ENCODE data around the gene PRMT2.
"Not testable (repeated sequence)": the region's sequence is repeated elsewhere in the genome, so short reads cannot be mapped to it uniquely, and the experiment has no call there.

Gene PRMT2

GRCh38 chr21:46676542-46676941, 41.1 kb downstream of the PRMT2 start:
- not testable (repeated sequence) for H3K27me3 ChIP-seq (ENCODE audit: insufficient read depth, low read length); H3K27ac ChIP-seq (ENCODE audit: low read length); H3K4me1 ChIP-seq (ENCODE audit: insufficient read depth, low read length); H3K36me3 ChIP-seq (ENCODE audit: insufficient read depth, low read depth, low read length); H3K4me3 ChIP-seq (ENCODE audit: low read length); H3K9ac ChIP-seq (ENCODE audit: low read depth, low read length); H3K9me3 ChIP-seq (ENCODE audit: insufficient read depth, low read depth, low read length)

- H3K9me3 ChIP-seq (ENCODE audit: insufficient read depth, low read depth, low read length); H3K27me3 ChIP-seq (ENCODE audit: insufficient read depth, low read length); H3K27ac ChIP-seq (ENCODE audit: low read length); H3K4me3 ChIP-seq (ENCODE audit: low read length); H3K36me3 ChIP-seq (ENCODE audit: insufficient read depth, low read depth, low read length); H3K9ac ChIP-seq (ENCODE audit: low read depth, low read length); H3K4me1 ChIP-seq (ENCODE audit: insufficient read depth, low read length): not testable (repeated sequence)
Observed at GRCh38 chr21:46681593-46681992, 46.1 kb downstream of the PRMT2 start.

- not testable (repeated sequence) for H3K9me3 ChIP-seq (ENCODE audit: insufficient read depth, low read depth, low read length); H3K27me3 ChIP-seq (ENCODE audit: insufficient read depth, low read length); H3K27ac ChIP-seq (ENCODE audit: low read length); H3K9ac ChIP-seq (ENCODE audit: low read depth, low read length); H3K4me3 ChIP-seq (ENCODE audit: low read length); H3K36me3 ChIP-seq (ENCODE audit: insufficient read depth, low read depth, low read length); H3K4me1 ChIP-seq (ENCODE audit: insufficient read depth, low read length)
Observed at GRCh38 chr21:46698652-46699051, 63.2 kb downstream of the PRMT2 start.

- H3K9ac ChIP-seq (ENCODE audit: low read depth, low read length); H3K27ac ChIP-seq (ENCODE audit: low read length); H3K4me1 ChIP-seq (ENCODE audit: insufficient read depth, low read length); H3K9me3 ChIP-seq (ENCODE audit: insufficient read depth, low read depth, low read length); H3K36me3 ChIP-seq (ENCODE audit: insufficient read depth, low read depth, low read length); H3K4me3 ChIP-seq (ENCODE audit: low read length); H3K27me3 ChIP-seq (ENCODE audit: insufficient read depth, low read length): not testable (repeated sequence)
Observed at GRCh38 chr21:46699104-46699503, 63.6 kb downstream of the PRMT2 start.
